Measurements from ENCODE around the gene MCRS1. TPM values are rescaled to one million over a fixed set of nuclear protein-coding genes. Genes with fewer than 3 reads are reported as not detected.

The MCRS1 gene
- total RNA-seq, 1 donor from 2014 or later: 62.4 TPM

DNA sequence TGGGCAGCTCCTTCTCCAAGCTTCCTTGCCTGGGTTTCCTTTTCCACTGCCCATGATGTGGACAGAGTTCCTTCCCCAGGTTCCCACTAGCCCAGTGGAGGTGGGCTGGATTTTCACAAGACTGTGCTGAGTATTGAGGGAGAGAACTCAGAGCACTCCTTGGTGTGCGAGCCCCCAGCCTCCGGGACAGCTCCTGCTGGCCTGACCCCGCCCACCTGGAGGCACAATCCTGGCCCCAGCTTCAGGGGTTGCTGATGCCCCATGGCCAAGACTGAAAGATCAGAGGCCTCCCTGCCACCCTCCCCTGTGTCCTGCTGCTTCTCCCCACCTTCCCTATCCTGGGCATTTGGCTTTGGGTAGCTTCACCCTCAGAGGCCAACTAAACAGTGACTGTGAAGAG is 21.5 kb downstream of the MCRS1 start:
- no peak for DNase-seq (ENCODE audit: low read depth)
- H3K4me3 ChIP-seq (ENCODE audit: low read depth, low read length): no peak overlapping the region
- TF ChIP-seq, protein P1, sequence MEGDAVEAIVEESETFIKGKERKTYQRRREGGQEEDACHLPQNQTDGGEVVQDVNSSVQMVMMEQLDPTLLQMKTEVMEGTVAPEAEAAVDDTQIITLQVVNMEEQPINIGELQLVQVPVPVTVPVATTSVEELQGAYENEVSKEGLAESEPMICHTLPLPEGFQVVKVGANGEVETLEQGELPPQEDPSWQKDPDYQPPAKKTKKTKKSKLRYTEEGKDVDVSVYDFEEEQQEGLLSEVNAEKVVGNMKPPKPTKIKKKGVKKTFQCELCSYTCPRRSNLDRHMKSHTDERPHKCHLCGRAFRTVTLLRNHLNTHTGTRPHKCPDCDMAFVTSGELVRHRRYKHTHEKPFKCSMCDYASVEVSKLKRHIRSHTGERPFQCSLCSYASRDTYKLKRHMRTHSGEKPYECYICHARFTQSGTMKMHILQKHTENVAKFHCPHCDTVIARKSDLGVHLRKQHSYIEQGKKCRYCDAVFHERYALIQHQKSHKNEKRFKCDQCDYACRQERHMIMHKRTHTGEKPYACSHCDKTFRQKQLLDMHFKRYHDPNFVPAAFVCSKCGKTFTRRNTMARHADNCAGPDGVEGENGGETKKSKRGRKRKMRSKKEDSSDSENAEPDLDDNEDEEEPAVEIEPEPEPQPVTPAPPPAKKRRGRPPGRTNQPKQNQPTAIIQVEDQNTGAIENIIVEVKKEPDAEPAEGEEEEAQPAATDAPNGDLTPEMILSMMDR (conservative IDR thresholded peaks at IDR 0.05; ENCODE audit: low read depth, low read length): no peak

DNA sequence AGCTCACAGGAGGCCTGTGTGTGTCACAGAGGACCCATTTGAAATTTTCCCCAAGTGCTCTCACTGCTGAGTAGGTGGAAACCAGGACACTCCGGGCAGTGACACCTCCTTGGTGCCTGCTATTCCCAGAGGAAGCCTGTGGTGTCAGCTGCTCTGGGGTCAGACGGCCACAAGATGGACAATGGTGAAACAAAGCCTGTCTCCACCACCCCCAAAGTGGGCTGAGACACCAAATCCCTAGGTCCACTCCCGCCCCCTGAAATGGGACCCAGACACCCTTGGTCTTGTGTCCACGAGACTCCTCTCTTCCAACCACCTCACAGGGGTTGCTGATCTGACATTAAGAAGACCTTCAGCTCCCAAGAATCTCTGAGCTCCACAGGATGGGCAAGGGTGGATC is 22.1 kb downstream of the MCRS1 start:
- TF ChIP-seq, protein P1 (conservative IDR thresholded peaks at IDR 0.05; ENCODE audit: low read depth, low read length): no peak
- no peak for DNase-seq (ENCODE audit: low read depth)

DNA sequence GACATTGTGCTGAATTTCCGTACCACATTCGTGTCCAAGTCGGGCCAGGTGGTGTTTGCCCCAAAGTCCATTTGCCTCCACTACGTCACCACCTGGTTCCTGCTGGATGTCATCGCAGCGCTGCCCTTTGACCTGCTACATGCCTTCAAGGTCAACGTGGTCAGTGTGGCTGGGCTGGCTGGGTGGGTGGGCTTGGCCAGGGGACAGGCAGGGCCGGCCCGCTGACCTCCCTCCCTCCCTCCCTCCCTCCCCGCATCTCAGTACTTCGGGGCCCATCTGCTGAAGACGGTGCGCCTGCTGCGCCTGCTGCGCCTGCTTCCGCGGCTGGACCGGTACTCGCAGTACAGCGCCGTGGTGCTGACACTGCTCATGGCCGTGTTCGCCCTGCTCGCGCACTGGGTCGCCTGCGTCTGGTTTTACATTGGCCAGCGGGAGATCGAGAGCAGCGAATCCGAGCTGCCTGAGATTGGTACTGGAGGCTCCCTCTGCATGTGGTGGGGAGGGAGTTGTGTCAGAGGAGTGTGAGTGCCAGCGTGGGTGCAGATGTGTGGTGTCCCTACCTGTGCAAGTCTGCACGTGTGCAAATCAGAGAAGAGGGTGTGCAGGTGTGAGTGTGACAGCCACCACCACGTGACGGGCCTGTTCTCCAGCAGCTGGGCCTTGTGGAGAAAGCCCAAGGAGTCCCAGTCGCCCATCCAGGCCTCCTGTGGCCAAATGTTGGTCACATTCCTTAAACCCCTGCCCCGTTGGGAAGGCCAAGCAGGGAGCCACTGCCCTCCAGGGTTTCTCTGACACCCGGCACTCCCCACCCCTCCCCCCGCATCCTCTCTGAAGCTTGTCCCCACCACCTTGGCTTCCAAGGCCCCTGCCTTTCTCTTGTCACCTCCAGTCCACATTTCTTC is 23.8 kb downstream of the MCRS1 start:
- TF ChIP-seq, protein P1 (conservative IDR thresholded peaks at IDR 0.05; ENCODE audit: low read depth, low read length): no peak
- no peak for DNase-seq (ENCODE audit: low read depth)
- H3K4me3 ChIP-seq (ENCODE audit: low read depth, low read length): no peak overlapping the region

More for the DNA sequence above, 22.1 kb downstream of the MCRS1 start:
- no peak overlapping the region for H3K4me3 ChIP-seq (ENCODE audit: low read depth, low read length)

DNA sequence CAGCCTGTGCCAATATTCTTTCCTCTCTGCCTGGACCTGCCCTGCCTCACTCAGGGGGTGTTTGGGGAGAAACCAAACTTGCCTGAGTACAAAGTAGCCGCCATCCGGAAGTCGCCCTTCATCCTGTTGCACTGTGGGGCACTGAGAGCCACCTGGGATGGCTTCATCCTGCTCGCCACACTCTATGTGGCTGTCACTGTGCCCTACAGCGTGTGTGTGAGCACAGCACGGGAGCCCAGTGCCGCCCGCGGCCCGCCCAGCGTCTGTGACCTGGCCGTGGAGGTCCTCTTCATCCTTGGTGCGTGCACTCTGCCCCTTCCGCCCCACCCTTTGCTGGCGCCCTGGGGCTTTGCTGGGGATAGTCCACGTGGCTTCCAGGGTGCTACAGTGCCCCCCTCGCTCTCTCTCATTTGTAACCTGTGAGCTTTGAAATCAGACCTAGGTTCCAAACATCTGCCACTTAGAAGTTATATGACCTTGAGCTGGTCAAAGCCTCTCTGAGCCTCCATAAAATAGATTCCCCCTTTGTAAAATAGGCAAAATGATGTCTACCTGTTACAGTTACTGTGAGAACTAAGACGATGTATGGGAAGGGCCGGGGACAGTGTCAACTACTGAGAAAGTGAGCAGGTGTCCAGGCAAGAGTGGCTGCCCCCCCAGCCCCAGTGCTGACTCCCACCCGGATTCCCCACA is 24.6 kb downstream of the MCRS1 start:
- no peak overlapping the region for H3K4me3 ChIP-seq (ENCODE audit: low read depth, low read length)
- no peak for DNase-seq (ENCODE audit: low read depth)
- TF ChIP-seq, protein P1 (conservative IDR thresholded peaks at IDR 0.05; ENCODE audit: low read depth, low read length): no peak

- DNase-seq (ENCODE audit: low read depth): no peak
- TF ChIP-seq, protein P1 (conservative IDR thresholded peaks at IDR 0.05; ENCODE audit: low read depth, low read length): no peak
- H3K4me3 ChIP-seq (ENCODE audit: low read depth, low read length): no peak overlapping the region
Measured at GRCh38 chr12:49542592-49543160, 25.3 kb downstream of the MCRS1 start.

DNA sequence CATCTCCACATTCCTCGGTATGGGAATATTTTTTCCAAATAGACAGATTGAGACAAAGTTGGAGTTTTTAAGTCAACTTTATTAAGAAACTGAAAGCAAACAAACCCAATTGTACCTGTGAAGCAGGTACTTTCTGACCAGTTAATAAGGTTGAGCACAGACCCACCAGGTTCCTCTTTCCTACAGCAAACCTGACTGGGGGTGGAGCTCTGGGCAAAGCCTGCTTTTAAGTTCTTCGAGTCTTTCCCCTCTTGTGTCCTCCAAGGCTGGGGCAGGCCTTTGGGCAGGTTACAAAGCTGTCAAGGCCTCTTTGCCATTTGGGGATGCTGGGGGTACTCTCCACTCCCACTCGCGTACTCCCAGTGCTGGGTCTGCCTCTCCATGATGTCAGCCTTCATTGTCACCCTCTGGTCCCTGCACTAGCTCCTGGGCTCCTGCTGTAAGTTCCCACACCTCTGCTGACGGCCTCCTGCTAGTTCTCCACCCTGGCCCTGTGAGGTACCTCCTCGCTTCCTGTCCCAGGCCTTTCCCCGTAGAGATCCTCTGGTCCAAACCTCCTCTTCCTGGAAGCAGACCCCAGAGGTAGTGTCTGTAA is 25.9 kb downstream of the MCRS1 start:
- TF ChIP-seq, protein P1 (conservative IDR thresholded peaks at IDR 0.05; ENCODE audit: low read depth, low read length): no peak
- DNase-seq (ENCODE audit: low read depth): no peak
- H3K4me3 ChIP-seq (ENCODE audit: low read depth, low read length): no peak overlapping the region

All from epithelial cell of proximal tubule (primary cell).